ENCODE measurements around the gene MAP1LC3A.

DNA sequence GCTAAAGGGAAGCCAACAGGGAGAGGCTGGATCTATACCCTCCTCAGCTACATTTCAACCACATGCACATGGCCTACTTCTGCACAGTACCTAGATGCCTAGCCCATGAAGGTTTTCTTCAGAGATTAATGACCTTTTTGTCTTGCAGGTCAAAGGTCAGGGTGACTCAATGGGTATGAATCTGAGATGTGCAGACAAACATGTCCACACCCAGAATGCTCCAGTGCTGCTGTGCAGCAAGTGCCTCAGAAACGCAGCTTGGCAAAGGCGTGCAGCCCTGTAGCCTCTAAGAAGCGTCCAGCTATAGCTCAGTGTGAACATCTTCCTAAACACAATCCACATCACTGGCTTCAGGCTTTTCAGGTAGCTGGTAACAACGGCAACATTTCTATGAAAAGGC lies 24.4 kb downstream of the MAP1LC3A start:
- TF ChIP-seq EZH2 (IDR thresholded peaks at IDR 0.05; ENCODE audit: borderline replicate concordance, low read depth, low read length, severe bottlenecking) (no peak), CTCF (IDR thresholded peaks at IDR 0.05; ENCODE audit: borderline replicate concordance, extremely low read depth, low read length, poor library complexity, severe bottlenecking) (no peak)
